HG02938 (cell line): ENCODE data around the gene DAPL1.
A peak's percentile ranks its signal among the peaks of the same experiment; 100 is the strongest.

Experiments used
- ATAC-seq: cut with Tn5 transposase; IDR thresholded peaks from one replicate; pipeline ENCODE4 v1.9.1; 2021; ENCODE audit warnings: mild to moderate bottlenecking, moderate library complexity; ENCODE audit not compliant: unreplicated experiment

The DAPL1 gene

GRCh38 chr2:158795195-158795924 lies at the start of gene DAPL1:
Gene DAPL1 (plus strand): TSS chr2:158795317. CDS start chr2:158795373, 56 bp downstream.
- no peak for ATAC-seq

- ATAC-seq: no peak
These were observed 49.2 kb upstream of the DAPL1 start for GRCh38 chr2:158745866-158746382.

- no peak for ATAC-seq
These were observed 48.6 kb upstream of the DAPL1 start for GRCh38 chr2:158746488-158746887.

GRCh38 chr2:158747281-158747680 lies 47.8 kb upstream of the DAPL1 start:
- ATAC-seq: no peak

GRCh38 chr2:158748926-158749590 lies 46.1 kb upstream of the DAPL1 start:
- no peak for ATAC-seq

- no peak for ATAC-seq
These were observed 44.5 kb upstream of the DAPL1 start for GRCh38 chr2:158750458-158751125.

- ATAC-seq: peak; percentile 84
These were observed 41.2 kb upstream of the DAPL1 start for GRCh38 chr2:158753641-158754611.

GRCh38 chr2:158755310-158756087 lies 39.6 kb upstream of the DAPL1 start:
- ATAC-seq: no peak

GRCh38 chr2:158756331-158756730 lies 38.8 kb upstream of the DAPL1 start:
- ATAC-seq: no peak

GRCh38 chr2:158756976-158757375 lies 38.1 kb upstream of the DAPL1 start:
- ATAC-seq: no peak

- no peak for ATAC-seq
These were observed 34.2 kb upstream of the DAPL1 start for GRCh38 chr2:158760887-158761286.

GRCh38 chr2:158761621-158762020 lies 33.5 kb upstream of the DAPL1 start:
- ATAC-seq: no peak

- no peak for ATAC-seq
These were observed 32.8 kb upstream of the DAPL1 start for GRCh38 chr2:158762336-158762735.

GRCh38 chr2:158766524-158766923 lies 28.6 kb upstream of the DAPL1 start:
- ATAC-seq: no peak

- ATAC-seq: no peak
These were observed 22.6 kb upstream of the DAPL1 start for GRCh38 chr2:158772306-158773078.

- no peak for ATAC-seq
These were observed 22.0 kb upstream of the DAPL1 start for GRCh38 chr2:158773121-158773520.

GRCh38 chr2:158774681-158775080 lies 20.4 kb upstream of the DAPL1 start:
- no peak for ATAC-seq

- ATAC-seq: no peak
These were observed 19.7 kb upstream of the DAPL1 start for GRCh38 chr2:158775273-158776027.
